Caco-2 (cell line): ENCODE results near the gene RTCA. TPM values are rescaled to one million over a fixed set of nuclear protein-coding genes. Genes with fewer than 3 reads are reported as not detected.

Experiments
- BruUV-seq: library from RNA; stranded (reverse); fragments of 400-500 nt; replicated peaks from 2 replicates; lab custom pipeline; 2021; lab: Mats Ljungman, UMichigan
- CTCF ChIA-PET: fragments of 300-600 bp; sonication (Branson Sonifier 250); formaldehyde crosslinking; loops from one replicate; lab custom pipeline; 2022; ENCODE audit warnings: antibody characterized with exemption; lab: Charles Lee
- POLR2A ChIA-PET: fragments of 300-600 bp; sonication (Branson Sonifier 250); formaldehyde crosslinking; loops from one replicate; lab custom pipeline; 2022; ENCODE audit warnings: antibody characterized with exemption; lab: Charles Lee
- DNase-seq, 2 experiments: peaks; one replicate each; pipeline versions ENCODE4 v3.0.0 to v3.0.0-alpha.2; 2020 to 2022
- H3K27me3 ChIP-seq: replicated peaks from 2 replicates; pipeline ENCODE4 v1.6.0; 2011; ENCODE audit warnings: low read length; ENCODE audit not compliant: control insufficient read depth, insufficient read depth
- H3K36me3 ChIP-seq: 2 replicates; pipeline ENCODE4 v1.5.1; 2011; ENCODE audit warnings: low read length; ENCODE audit not compliant: control insufficient read depth, insufficient read depth
- H3K4me1 ChIP-seq: fragments of 250-450 bp; sonication (Bioruptor Pico); 2 replicates; pipeline ENCODE4 v1.5.1; 2020; ENCODE audit warnings: mild to moderate bottlenecking
- H3K4me3 ChIP-seq: 2 replicates; pipeline ENCODE4 v1.5.1; 2011; ENCODE audit warnings: low read depth, mild to moderate bottlenecking, control low read depth, low read length
- H3K9me3 ChIP-seq: fragments of 250-450 bp; sonication (Bioruptor Pico); 2 replicates; pipeline ENCODE4 v1.5.1; 2020; ENCODE audit warnings: mild to moderate bottlenecking, moderate library complexity
- H3K27ac Mint-ChIP-seq: one replicate; pipeline ENCODE4 v1.8.0; 2022; ENCODE audit warnings: mixed read lengths; ENCODE audit not compliant: unreplicated experiment
- H3K27me3 Mint-ChIP-seq: one replicate; pipeline ENCODE4 v1.8.0; 2022; ENCODE audit warnings: mixed read lengths; ENCODE audit not compliant: insufficient read depth, unreplicated experiment
- H3K36me3 Mint-ChIP-seq: one replicate; pipeline ENCODE4 v1.8.0; 2022; ENCODE audit warnings: mild to moderate bottlenecking, mixed read lengths; ENCODE audit not compliant: insufficient read depth, unreplicated experiment
- H3K4me1 Mint-ChIP-seq: one replicate; pipeline ENCODE4 v1.8.0; 2022; ENCODE audit warnings: low read depth, mixed read lengths; ENCODE audit not compliant: unreplicated experiment
- H3K4me3 Mint-ChIP-seq: one replicate; pipeline ENCODE4 v1.8.0; 2022; ENCODE audit warnings: mild to moderate bottlenecking, moderate library complexity, mixed read lengths; ENCODE audit not compliant: unreplicated experiment
- H3K9me3 Mint-ChIP-seq: one replicate; pipeline ENCODE4 v1.8.0; 2022; ENCODE audit warnings: mixed read lengths; ENCODE audit not compliant: unreplicated experiment
- intact Hi-C: fragments of 100-400 bp; cut with micrococcal nuclease; formaldehyde crosslinking; loops from one replicate; pipeline ENCODE4 v1.10.0; 2022; ENCODE audit not compliant: unreplicated experiment
- total RNA-seq: library from RNA; stranded (reverse); gene quantifications from 2 replicates; pipeline ENCODE4 v1.2.3, GENCODE V29; 2022
- TF ChIP-seq, protein P1 (sequence below), 2 experiments: fragments of 200-600 bp in 1 of 2; IDR thresholded peaks; 1 replicate in 1 of 2; 2 replicates in 1 of 2; pipeline versions ENCODE4 v1.5.1 to v1.8.0; 2011 to 2022; ENCODE audit warnings: antibody characterized with exemption in 1 of 2, control low read depth in 1 of 2, inconsistent platforms in 1 of 2, low read depth in 1 of 2, low read length in 1 of 2, mild to moderate bottlenecking in 1 of 2, moderate library complexity in 1 of 2; ENCODE audit not compliant: insufficient read depth in 1 of 2, severe bottlenecking in 1 of 2, unreplicated experiment in 1 of 2

Gene RTCA
- total RNA-seq, 1 experiment from 2014 or later = 31.4 TPM

GRCh38 chr1:100219457-100219856 lies 46.6 kb upstream of the RTCA start:
- Histone ChIP-seq H3K36me3 (no peaks in the 10 kb centered on the region), H3K9me3 (no peaks in the 10 kb centered on the region), H3K4me3 (no peak overlapping the region), H3K27me3 (no peaks in the 10 kb centered on the region), H3K4me1 (no peaks in the 10 kb centered on the region)
- intact Hi-C loops = no loop called here
- H3K4me3 Mint-ChIP-seq = no peak overlapping the region
- BruUV-seq = no TSS peak
- POLR2A ChIA-PET = no interaction called here
- CTCF ChIA-PET = no interaction called here
- H3K27me3 Mint-ChIP-seq = no peaks in the 10 kb centered on the region
- TF ChIP-seq, protein P1, sequence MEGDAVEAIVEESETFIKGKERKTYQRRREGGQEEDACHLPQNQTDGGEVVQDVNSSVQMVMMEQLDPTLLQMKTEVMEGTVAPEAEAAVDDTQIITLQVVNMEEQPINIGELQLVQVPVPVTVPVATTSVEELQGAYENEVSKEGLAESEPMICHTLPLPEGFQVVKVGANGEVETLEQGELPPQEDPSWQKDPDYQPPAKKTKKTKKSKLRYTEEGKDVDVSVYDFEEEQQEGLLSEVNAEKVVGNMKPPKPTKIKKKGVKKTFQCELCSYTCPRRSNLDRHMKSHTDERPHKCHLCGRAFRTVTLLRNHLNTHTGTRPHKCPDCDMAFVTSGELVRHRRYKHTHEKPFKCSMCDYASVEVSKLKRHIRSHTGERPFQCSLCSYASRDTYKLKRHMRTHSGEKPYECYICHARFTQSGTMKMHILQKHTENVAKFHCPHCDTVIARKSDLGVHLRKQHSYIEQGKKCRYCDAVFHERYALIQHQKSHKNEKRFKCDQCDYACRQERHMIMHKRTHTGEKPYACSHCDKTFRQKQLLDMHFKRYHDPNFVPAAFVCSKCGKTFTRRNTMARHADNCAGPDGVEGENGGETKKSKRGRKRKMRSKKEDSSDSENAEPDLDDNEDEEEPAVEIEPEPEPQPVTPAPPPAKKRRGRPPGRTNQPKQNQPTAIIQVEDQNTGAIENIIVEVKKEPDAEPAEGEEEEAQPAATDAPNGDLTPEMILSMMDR (IDR thresholded peaks at IDR 0.05; ENCODE audit: insufficient read depth in 1 of 2, low read depth in 1 of 2, low read length in 1 of 2, severe bottlenecking in 1 of 2, unreplicated experiment in 1 of 2) = no peak
- no peaks in the 10 kb centered on the region for H3K4me1 Mint-ChIP-seq
- no peak for DNase-seq
- no peak overlapping the region for H3K27ac Mint-ChIP-seq
- H3K9me3 Mint-ChIP-seq = no peaks in the 10 kb centered on the region
- no peaks in the 10 kb centered on the region for H3K36me3 Mint-ChIP-seq

DNA sequence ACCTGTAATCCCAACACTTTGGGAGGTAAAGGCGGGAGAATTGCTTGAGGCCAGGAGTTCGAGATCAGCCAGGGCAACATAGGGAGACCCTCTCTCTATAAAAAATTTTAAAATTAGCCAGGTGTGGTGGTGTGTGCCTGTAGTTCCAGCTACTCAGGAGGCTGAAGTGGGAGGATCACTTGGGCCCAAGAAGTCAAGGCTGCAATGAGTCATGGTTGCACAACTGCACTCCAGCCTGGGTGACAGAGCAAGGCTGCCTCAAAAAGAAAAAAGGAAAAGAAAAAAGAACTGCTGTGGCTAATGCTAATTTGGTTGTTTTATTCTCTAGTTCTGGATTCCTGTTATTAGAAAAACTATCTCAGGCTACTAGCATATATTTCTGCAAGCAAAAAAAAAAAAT lies 46.1 kb upstream of the RTCA start:
- no peaks in the 10 kb centered on the region for H3K27me3 ChIP-seq
- CTCF ChIA-PET = no interaction called here
- Mint-ChIP-seq H3K27me3 (no peaks in the 10 kb centered on the region), H3K27ac (no peak overlapping the region), H3K9me3 (no peaks in the 10 kb centered on the region), H3K4me1 (no peaks in the 10 kb centered on the region), H3K36me3 (no peaks in the 10 kb centered on the region), H3K4me3 (no peak overlapping the region)
- DNase-seq = no peak
- H3K4me3 ChIP-seq = no peak overlapping the region
- BruUV-seq = no TSS peak
- TF ChIP-seq, protein P1 (IDR thresholded peaks at IDR 0.05; ENCODE audit: insufficient read depth in 1 of 2, low read depth in 1 of 2, low read length in 1 of 2, severe bottlenecking in 1 of 2, unreplicated experiment in 1 of 2) = no peak
- POLR2A ChIA-PET = no interaction called here
- H3K36me3 ChIP-seq = no peaks in the 10 kb centered on the region
- intact Hi-C loops = no loop called here
- no peaks in the 10 kb centered on the region for H3K4me1 ChIP-seq
- no peaks in the 10 kb centered on the region for H3K9me3 ChIP-seq

GRCh38 chr1:100222428-100222827 lies 43.6 kb upstream of the RTCA start:
- Mint-ChIP-seq H3K36me3 (no peaks in the 10 kb centered on the region), H3K4me1 (no peaks in the 10 kb centered on the region), H3K9me3 (no peaks in the 10 kb centered on the region), H3K27me3 (no peaks in the 10 kb centered on the region), H3K4me3 (no peak overlapping the region), H3K27ac (no peak overlapping the region)
- no peaks in the 10 kb centered on the region for H3K27me3 ChIP-seq
- ChIA-PET POLR2A (no interaction called here), CTCF (no interaction called here)
- TF ChIP-seq, protein P1 (IDR thresholded peaks at IDR 0.05; ENCODE audit: insufficient read depth in 1 of 2, low read depth in 1 of 2, low read length in 1 of 2, severe bottlenecking in 1 of 2, unreplicated experiment in 1 of 2) = no peak
- no peak for DNase-seq
- BruUV-seq = no TSS peak
- H3K9me3 ChIP-seq = no peaks in the 10 kb centered on the region
- H3K4me1 ChIP-seq = no peaks in the 10 kb centered on the region
- no peak overlapping the region for H3K4me3 ChIP-seq
- intact Hi-C loops = no loop called here
- H3K36me3 ChIP-seq = no peaks in the 10 kb centered on the region
